CD14-positive monocyte (primary cell): Measurements from ENCODE around the gene ZNF627. TPM values are rescaled to one million over a fixed set of nuclear protein-coding genes. Genes with fewer than 3 reads are reported as not detected.

Experiments
- DNase-seq, 3 donors: peaks; one replicate each; pipeline ENCODE4 v3.0.0-alpha.2; 2011 to 2022
- H2AFZ ChIP-seq: 2 replicates; pipeline ENCODE4 v1.6.0; 2012; ENCODE audit warnings: mild to moderate bottlenecking, low read depth, low read length, inconsistent platforms; ENCODE audit not compliant: insufficient read depth, poor library complexity, severe bottlenecking
- H3K27ac ChIP-seq, 2 donors: 1 replicate in 1 of 2; 2 replicates in 1 of 2; pipeline ENCODE4 v1.5.1; 2012 to 2013; ENCODE audit warnings: low read length in 2 of 2, control low read depth in 1 of 2, inconsistent platforms in 1 of 2, low read depth in 1 of 2, mild to moderate bottlenecking in 1 of 2
- H3K27me3 ChIP-seq, 2 donors: one replicate each; pipeline versions ENCODE4 v1.6.0 to v1.6.1; 2011 to 2013; ENCODE audit warnings: low read length in 2 of 2; ENCODE audit not compliant: control insufficient read depth in 2 of 2, insufficient read depth in 2 of 2
- H3K36me3 ChIP-seq, 2 donors: replicated peaks in 1 of 2; 1 replicate in 1 of 2; 2 replicates in 1 of 2; pipeline versions ENCODE4 v1.5.1 to v1.6.1; 2012 to 2013; ENCODE audit warnings: low read length in 2 of 2, control low read depth in 1 of 2, inconsistent platforms in 1 of 2, mild to moderate bottlenecking in 1 of 2; ENCODE audit not compliant: insufficient read depth in 2 of 2, control insufficient read depth in 1 of 2
- H3K4me1 ChIP-seq, 2 donors: 1 replicate in 1 of 2; 2 replicates in 1 of 2; pipeline versions ENCODE4 v1.5.1 to v1.6.1; 2012 to 2013; ENCODE audit warnings: low read length in 2 of 2, control low read depth in 1 of 2, inconsistent platforms in 1 of 2, mild to moderate bottlenecking in 1 of 2, moderate library complexity in 1 of 2; ENCODE audit not compliant: insufficient read depth in 2 of 2, control insufficient read depth in 1 of 2
- H3K4me2 ChIP-seq: replicated peaks from 2 replicates; pipeline ENCODE3; 2012; ENCODE audit warnings: low read length, moderate library complexity, mild to moderate bottlenecking; ENCODE audit not compliant: poor library complexity, severe bottlenecking; ENCODE audit errors: extremely low read depth
- H3K4me3 ChIP-seq, 3 experiments: fragments of 200-600 bp in 1 of 3; sonication (generic) in 1 of 3; replicated peaks in 1 of 3; 1 replicate in 2 of 3; 2 replicates in 1 of 3; pipeline ENCODE4 v1.5.1; 2011 to 2013; ENCODE audit warnings: low read length in 3 of 3, mild to moderate bottlenecking in 3 of 3, control low read depth in 2 of 3, low read depth in 2 of 3, inconsistent platforms in 1 of 3, moderate library complexity in 1 of 3
- H3K79me2 ChIP-seq: 2 replicates; pipeline ENCODE4 v1.6.0; 2012; ENCODE audit warnings: mild to moderate bottlenecking, control low read depth, inconsistent platforms, low read length, moderate library complexity; ENCODE audit not compliant: insufficient read depth
- H3K9ac ChIP-seq: 2 replicates; pipeline ENCODE4 v1.6.0; 2017; ENCODE audit warnings: low read length, mild to moderate bottlenecking; ENCODE audit not compliant: insufficient read depth, poor library complexity, severe bottlenecking
- H3K9me3 ChIP-seq, 2 donors: replicated peaks in 1 of 2; 1 replicate in 1 of 2; 2 replicates in 1 of 2; pipeline versions ENCODE4 v1.5.1 to v1.6.1; 2012 to 2013; ENCODE audit warnings: low read length in 2 of 2, control low read depth in 1 of 2; ENCODE audit not compliant: control insufficient read depth in 1 of 2, insufficient read depth in 1 of 2
- H4K20me1 ChIP-seq: 2 replicates; pipeline ENCODE4 v1.6.0; 2012; ENCODE audit warnings: mild to moderate bottlenecking, low read length, control low read depth, moderate library complexity; ENCODE audit not compliant: insufficient read depth
- H3K27ac Mint-ChIP-seq, 7 donors: one replicate each; pipeline ENCODE4 v1.8.0; 2020; ENCODE audit warnings: mild to moderate bottlenecking in 7 of 7, mixed read lengths in 7 of 7, moderate library complexity in 6 of 7, inconsistent platforms in 2 of 7
- H3K27me3 Mint-ChIP-seq, 3 donors: one replicate each; pipeline ENCODE4 v1.8.0; 2021 to 2022; ENCODE audit warnings: low read depth in 3 of 3, mild to moderate bottlenecking in 3 of 3, mixed read lengths in 3 of 3, moderate library complexity in 3 of 3, inconsistent platforms in 1 of 3
- H3K36me3 Mint-ChIP-seq, 2 donors: one replicate each; pipeline ENCODE4 v1.8.0; 2020; ENCODE audit warnings: mixed read lengths in 2 of 2, inconsistent platforms in 1 of 2, mild to moderate bottlenecking in 1 of 2
- H3K4me1 Mint-ChIP-seq: one replicate; pipeline ENCODE4 v1.8.0; 2020; ENCODE audit warnings: mild to moderate bottlenecking, mixed read lengths
- H3K4me3 Mint-ChIP-seq, 2 donors: one replicate each; pipeline ENCODE4 v1.8.0; 2020; ENCODE audit warnings: mild to moderate bottlenecking in 2 of 2, mixed read lengths in 2 of 2, moderate library complexity in 1 of 2
- H3K9me3 Mint-ChIP-seq, 7 donors: one replicate each; pipeline ENCODE4 v1.8.0; 2020 to 2022; ENCODE audit warnings: mixed read lengths in 7 of 7, mild to moderate bottlenecking in 6 of 7, moderate library complexity in 6 of 7, inconsistent platforms in 2 of 7
- CTCF ChIP-seq: fragments of 200-600 bp; IDR thresholded peaks from one replicate; pipeline ENCODE4 v1.8.0; 2022; ENCODE audit warnings: antibody characterized with exemption, mild to moderate bottlenecking
- WGBS: methylation state at CpG from one replicate; pipeline ENCODE4 v1.1.5; 2013; ENCODE audit warnings: missing lambda C conversion rate; ENCODE audit not compliant: insufficient coverage; 5-methylcytosine and 5-hydroxymethylcytosine counted together
- intact Hi-C, 2 donors: fragments of 100-400 bp; cut with micrococcal nuclease; formaldehyde crosslinking; loops; one replicate each; pipeline versions ENCODE4 v1.15.0 to v1.15.1; 2023
- polyA plus RNA-seq, 3 donors: library from polyadenylated mRNA; depleted of rRNA in 1 of 3; unstranded in 2 of 3; stranded (reverse) in 1 of 3; fragments of 300-500 nt in 2 of 3; fragments of >200 nt in 1 of 3; fragmentation: Illumina TruSeq in 2 of 3; gene quantifications; 1 replicate in 2 of 3; 2 replicates in 1 of 3; pipeline ENCODE4 v1.2.3, GENCODE V29; 2012 to 2021

ZNF627 gene
- polyA plus RNA-seq, 3 donors, result 1.7 to 3.7 (median 3.4) TPM

GRCh38 chr19:11556634-11557420, 40.5 kb upstream of the ZNF627 start:
- peaks cover 44% of the 10 kb centered on the region for H3K4me1 Mint-ChIP-seq
- H3K36me3 Mint-ChIP-seq, result peaks cover 36 to 52% of the 10 kb centered on the region in 2 donors
- peaks cover 24% of the 10 kb centered on the region for H3K79me2 ChIP-seq
- peaks cover 0 to 1% (median 0%) of the 10 kb centered on the region in 3 donors for H3K27me3 Mint-ChIP-seq
- H3K9ac ChIP-seq, result no peak overlapping the region
- H3K27ac Mint-ChIP-seq, result peak overlapping the region in 1 of 7 donors; percentile 23
- H3K9me3 Mint-ChIP-seq, result peaks cover 0 to 1% (median 0%) of the 10 kb centered on the region in 7 donors
- 100% methylated on average over 1 of the region's 4 CpGs for WGBS
- H3K4me1 ChIP-seq, result peaks cover 27 to 36% of the 10 kb centered on the region in 2 donors
- H3K4me3 ChIP-seq, result no peak overlapping the region
- TF ChIP-seq CTCF, result no peak
- no peak overlapping the region for H3K4me2 ChIP-seq
- no peaks in the 10 kb centered on the region for H3K27me3 ChIP-seq
- peaks cover 25 to 40% of the 10 kb centered on the region in 2 donors for H3K36me3 ChIP-seq
- intact Hi-C loops, result no loop called here
- no peak overlapping the region for H3K4me3 Mint-ChIP-seq
- no peak overlapping the region for H3K27ac ChIP-seq
- peaks cover 36% of the 10 kb centered on the region for H4K20me1 ChIP-seq
- no peak for DNase-seq
- no peak overlapping the region for H2AFZ ChIP-seq
- no peaks in the 10 kb centered on the region for H3K9me3 ChIP-seq

- H3K4me1 ChIP-seq, result peaks cover 33 to 52% of the 10 kb centered on the region in 2 donors
- no peaks in the 10 kb centered on the region for H3K9me3 ChIP-seq
- 0% methylated on average over 34 of the region's 57 CpGs for WGBS
- H3K4me3 ChIP-seq, result peak within 1 kb of the TSS; percentile 63 to 97 (median 86)
- no peaks in the 10 kb centered on the region for H3K9me3 Mint-ChIP-seq
- H3K4me1 Mint-ChIP-seq, result peaks cover 60% of the 10 kb centered on the region
- intact Hi-C loops, result loop anchor here in 1 of 2 donors (1.0 to 2.0 kb wide), 2 partner anchors 22 to 28 kb away; no protein-coding TSS in a partner anchor
- peaks cover 24% of the 10 kb centered on the region for H3K79me2 ChIP-seq
- peaks cover 8 to 17% of the 10 kb centered on the region in 2 donors for H3K36me3 ChIP-seq
- peaks cover 0 to 1% (median 0%) of the 10 kb centered on the region in 3 donors for H3K27me3 Mint-ChIP-seq
- H3K4me3 Mint-ChIP-seq, result peak within 1 kb of the TSS; percentile 95 to 96
- no peaks in the 10 kb centered on the region for H3K27me3 ChIP-seq
- H4K20me1 ChIP-seq, result peaks cover 33% of the 10 kb centered on the region
- H3K4me2 ChIP-seq, result peak within 1 kb of the TSS; percentile 74
- H2AFZ ChIP-seq, result peak within 1 kb of the TSS; percentile 83
- DNase-seq, result peak; percentile 98 to 99 (median 98)
- no peak for TF ChIP-seq CTCF
- peak within 1 kb of the TSS; percentile 77 to 97 (median 94) for H3K27ac Mint-ChIP-seq
- H3K27ac ChIP-seq, result peak within 1 kb of the TSS; percentile 59 to 74
- peak within 1 kb of the TSS; percentile 66 for H3K9ac ChIP-seq
- peaks cover 17 to 29% of the 10 kb centered on the region in 2 donors for H3K36me3 Mint-ChIP-seq
Observed at GRCh38 chr19:11558881-11559828, 38.1 kb upstream of the ZNF627 start, which contains the start of gene ELOF1. Gene ELOF1, minus strand, starts transcription at chr19:11559230. Its CDS starts 4,883 bp downstream, at chr19:11554347.
